Measurements from ENCODE around the gene FAM222B. TPM values are rescaled to one million over a fixed set of nuclear protein-coding genes. Genes with fewer than 3 reads are reported as not detected.
"Not testable (repeated sequence)": the region's sequence is repeated elsewhere in the genome, so short reads cannot be mapped to it uniquely, and the experiment has no call there.

Gene FAM222B
- polyA plus RNA-seq, 1 donor: 20.6 TPM

GRCh38 chr17:28779601-28780000 lies 63.0 kb downstream of the FAM222B start:
- DNase-seq: not testable (repeated sequence)

- no peak for DNase-seq
Observed at GRCh38 chr17:28777178-28777577, 65.4 kb downstream of the FAM222B start.

GRCh38 chr17:28774206-28774605 lies 68.4 kb downstream of the FAM222B start:
- no peak for DNase-seq

- no peak for DNase-seq
Observed at GRCh38 chr17:28773736-28774135, 68.9 kb downstream of the FAM222B start.

- DNase-seq: no peak
Observed at GRCh38 chr17:28765038-28765437, 77.6 kb downstream of the FAM222B start.

GRCh38 chr17:28763804-28764266 lies 78.8 kb downstream of the FAM222B start:
- DNase-seq: peak; percentile 64

GRCh38 chr17:28763137-28763799 lies 79.3 kb downstream of the FAM222B start:
- DNase-seq: no peak

- no peak for DNase-seq
Observed at GRCh38 chr17:28760601-28761562, 81.7 kb downstream of the FAM222B start.

- no peak for DNase-seq
Observed at GRCh38 chr17:28759256-28759865, 83.2 kb downstream of the FAM222B start.

GRCh38 chr17:28758411-28759121 lies 84.0 kb downstream of the FAM222B start:
- DNase-seq: no peak

GRCh38 chr17:28756049-28756804 lies 86.4 kb downstream of the FAM222B start:
- no peak for DNase-seq

- no peak for DNase-seq
Observed at GRCh38 chr17:28755486-28755885, 87.1 kb downstream of the FAM222B start.

- no peak for DNase-seq
Observed at GRCh38 chr17:28751600-28752366, 90.8 kb downstream of the FAM222B start.

- peak; percentile 91 for DNase-seq
Observed at GRCh38 chr17:28750178-28751047, 92.2 kb downstream of the FAM222B start.

GRCh38 chr17:28749516-28750177 lies 92.9 kb downstream of the FAM222B start:
- DNase-seq: no peak

GRCh38 chr17:28748852-28749515 lies 93.6 kb downstream of the FAM222B start:
- DNase-seq: no peak

- no peak for DNase-seq
Observed at GRCh38 chr17:28747801-28748750, 94.5 kb downstream of the FAM222B start.

All from left kidney (tissue), 2 donors.